Adrenal gland (tissue), 12 donors: ENCODE measurements around the gene KCNC1. TPM values are rescaled to one million over a fixed set of nuclear protein-coding genes. Genes with fewer than 3 reads are reported as not detected.

Experiments
- DNase-seq, 7 donors: peaks; one replicate each; pipeline ENCODE4 v3.0.0-alpha.2; 2019 to 2020
- H3K27ac ChIP-seq, 5 donors: fragments of 200-600 bp; sonication (generic) in 4 of 5; 1 replicate in 3 of 5; 2 replicates in 2 of 5; pipeline versions ENCODE4 v1.5.1 to v1.8.0; 2016 to 2020; ENCODE audit warnings: mild to moderate bottlenecking in 1 of 5
- H3K27me3 ChIP-seq: fragments of 200-600 bp; 2 replicates; pipeline ENCODE4 v1.8.0; 2021
- H3K36me3 ChIP-seq, 2 donors: fragments of 200-600 bp; replicated peaks in 1 of 2; 1 replicate in 1 of 2; 2 replicates in 1 of 2; pipeline versions ENCODE4 v1.5.1 to v1.8.0; 2018 to 2022
- H3K4me1 ChIP-seq, 2 donors: fragments of 200-600 bp; replicated peaks in 1 of 2; 1 replicate in 1 of 2; 2 replicates in 1 of 2; pipeline versions ENCODE4 v1.5.1 to v1.8.0; 2018 to 2021
- H3K4me3 ChIP-seq, 4 donors: fragments of 200-600 bp; sonication (generic) in 3 of 4; one replicate each; pipeline ENCODE4 v1.5.1; 2016 to 2018
- H3K9me3 ChIP-seq, 3 donors: fragments of 200-600 bp; sonication (generic) in 1 of 3; replicated peaks in 1 of 3; 1 replicate in 2 of 3; 2 replicates in 1 of 3; pipeline versions ENCODE4 v1.5.1 to v1.8.0; 2016 to 2021
- CTCF ChIP-seq, 6 experiments: fragments of 450-650 bp in 4 of 6; fragments of 200-600 bp in 2 of 6; sonication (generic) in 1 of 6; IDR thresholded peaks; 1 replicate in 5 of 6; 2 replicates in 1 of 6; pipeline versions ENCODE4 v1.5.1 to v1.8.0; 2016 to 2021; ENCODE audit warnings: antibody characterized with exemption in 6 of 6, mild to moderate bottlenecking in 2 of 6, moderate library complexity in 1 of 6
- POLR2A ChIP-seq, 2 donors: fragments of 450-650 bp; IDR thresholded peaks; one replicate each; pipeline ENCODE4 v1.6.1; 2017; ENCODE audit warnings: antibody characterized with exemption in 2 of 2, mild to moderate bottlenecking in 2 of 2, moderate library complexity in 1 of 2
- WGBS, 4 donors: extraction: QIAGEN DNeasy Blood & Tissue Kit in 2 of 4; methylation state at CpG; one replicate each; pipeline versions ENCODE4 v1.1.5 to v1.1.7; 2013 to 2017; 5-methylcytosine and 5-hydroxymethylcytosine counted together
- intact Hi-C, 2 donors: fragments of 100-400 bp; cut with DNase I; formaldehyde crosslinking; loops; one replicate each; pipeline versions ENCODE4 v1.14.1 to v1.15.0; 2022 to 2023
- polyA plus RNA-seq, 3 donors: library from polyadenylated mRNA; stranded (reverse); fragments of 200-250 nt in 2 of 3; fragments of 350-450 nt in 1 of 3; fragmentation: Illumina TruSeq in 1 of 3; extraction: RNeasy Lipid Tissue Mini Kit (QIAGEN cat#74804) in 1 of 3; gene quantifications; one replicate each; pipeline ENCODE4 v1.2.3, GENCODE V29; 2013 to 2014
- total RNA-seq, 9 donors: library from RNA; depleted of rRNA in 4 of 9; stranded (reverse); fragments of >200 nt in 4 of 9; fragments of 120-200 nt in 1 of 9; fragmentation: NEBNext Ultra II Directional in 1 of 9; extraction: Animal tissue kit (Norgen Biotek cat#: 25700) in 1 of 9; gene quantifications; one replicate each; pipeline versions ENCODE4 v1.1.0 to v1.2.4, GENCODE V29; 2013 to 2023
- donor health status: healthy with polysubstance abuse.
- donor health status: Bipolar disorder and iron deficiency.
- donor health status: DM: yes; HTN: yes; CAD: no.
- donor health status: DM: no; HTN: no; CAD: no.
- donor health status: DM: no; HTN: no; CAD: no.
- donor health status: DM: yes; HTN: yes; CAD: no.

KCNC1 gene
- total and polyA plus RNA-seq, 12 donors = 0.06 to 1.3 (median 0.55) TPM; not detected in 3

GRCh38 chr11:17783878-17784277 is 49.3 kb downstream of the KCNC1 start:
- Histone ChIP-seq H3K4me3 (no peak overlapping the region), H3K27ac (no peak overlapping the region), H3K9me3 (no peaks in the 10 kb centered on the region), H3K27me3 (no peaks in the 10 kb centered on the region), H3K36me3 (no peaks in the 10 kb centered on the region), H3K4me1 (no peaks in the 10 kb centered on the region)
- no peak for DNase-seq
- intact Hi-C loops = no loop called here
- 86 to 100% (median 91%) methylated on average over 3 to 4 of the region's 4 CpGs for WGBS, 4 donors
- TF ChIP-seq CTCF (IDR thresholded peaks at IDR 0.05) (no peak), POLR2A (IDR thresholded peaks at IDR 0.05) (no peak)

- WGBS, 4 donors = 93 to 95% (median 95%) methylated on average over 10 to 14 of the region's 14 CpGs
- no peak overlapping the region for H3K27ac ChIP-seq
- TF ChIP-seq CTCF (IDR thresholded peaks at IDR 0.05) (no peak), POLR2A (IDR thresholded peaks at IDR 0.05) (no peak)
- no peak overlapping the region for H3K4me3 ChIP-seq
- H3K9me3 ChIP-seq = no peaks in the 10 kb centered on the region
- no peaks in the 10 kb centered on the region for H3K36me3 ChIP-seq
- H3K27me3 ChIP-seq = no peaks in the 10 kb centered on the region
- H3K4me1 ChIP-seq = no peaks in the 10 kb centered on the region
- no peak for DNase-seq
- intact Hi-C loops = no loop called here
These were observed 52.4 kb downstream of the KCNC1 start for GRCh38 chr11:17786824-17787525.

GRCh38 chr11:17788084-17788483 is 53.5 kb downstream of the KCNC1 start:
- 74 to 86% (median 81%) methylated on average over 2 to 5 of the region's 5 CpGs for WGBS, 4 donors
- intact Hi-C loops = no loop called here

GRCh38 chr11:17790453-17790852 is 55.9 kb downstream of the KCNC1 start:
- TF ChIP-seq CTCF (IDR thresholded peaks at IDR 0.05) (no peak), POLR2A (IDR thresholded peaks at IDR 0.05) (no peak)
- Histone ChIP-seq H3K27me3 (no peaks in the 10 kb centered on the region), H3K36me3 (no peaks in the 10 kb centered on the region), H3K4me1 (no peaks in the 10 kb centered on the region), H3K4me3 (no peak overlapping the region), H3K27ac (no peak overlapping the region), H3K9me3 (no peaks in the 10 kb centered on the region)
- 93 to 100% (median 97%) methylated on average over 1 of the region's 1 CpG for WGBS, 4 donors
- intact Hi-C loops = no loop called here
- no peak for DNase-seq

More at GRCh38 chr11:17788084-17788483, 53.5 kb downstream of the KCNC1 start:
- DNase-seq = peak in 1 of 7 donors; percentile 7
- H3K27ac ChIP-seq = no peak overlapping the region
- H3K36me3 ChIP-seq = no peaks in the 10 kb centered on the region
- H3K9me3 ChIP-seq = no peaks in the 10 kb centered on the region
- H3K4me1 ChIP-seq = no peaks in the 10 kb centered on the region
- no peak overlapping the region for H3K4me3 ChIP-seq
- H3K27me3 ChIP-seq = no peaks in the 10 kb centered on the region
- TF ChIP-seq CTCF (IDR thresholded peaks at IDR 0.05) (no peak), POLR2A (IDR thresholded peaks at IDR 0.05) (no peak)
